Measurements from ENCODE around the gene PPP2R3B.

The PPP2R3B gene

GRCh38 chrX:314049-314448, 72.7 kb downstream of the PPP2R3B start:
- no peak for DNase-seq (ENCODE audit: low spot score)
- in situ Hi-C loops (cut with MboI; ENCODE audit: low sequenced_read_pairs, unreplicated experiment): no loop called here
- no peak for TF ChIP-seq CTCF (IDR thresholded peaks at IDR 0.05; ENCODE audit: borderline replicate concordance, control extremely low read depth, extremely low read depth, insufficient read depth, missing control alignments)

GRCh38 chrX:313546-313945, 73.2 kb downstream of the PPP2R3B start:
- in situ Hi-C loops (cut with MboI; ENCODE audit: low sequenced_read_pairs, unreplicated experiment): no loop called here
- TF ChIP-seq CTCF (IDR thresholded peaks at IDR 0.05; ENCODE audit: borderline replicate concordance, control extremely low read depth, extremely low read depth, insufficient read depth, missing control alignments): no peak
- no peak for DNase-seq (ENCODE audit: low spot score)

- TF ChIP-seq CTCF (IDR thresholded peaks at IDR 0.05; ENCODE audit: borderline replicate concordance, control extremely low read depth, extremely low read depth, insufficient read depth, missing control alignments): no peak
- in situ Hi-C loops (cut with MboI; ENCODE audit: low sequenced_read_pairs, unreplicated experiment): no loop called here
- no peak for DNase-seq (ENCODE audit: low spot score)
Measured at GRCh38 chrX:312621-313331, 73.9 kb downstream of the PPP2R3B start.

- no peak for TF ChIP-seq CTCF (IDR thresholded peaks at IDR 0.05; ENCODE audit: borderline replicate concordance, control extremely low read depth, extremely low read depth, insufficient read depth, missing control alignments)
- in situ Hi-C loops (cut with MboI; ENCODE audit: low sequenced_read_pairs, unreplicated experiment): no loop called here
- DNase-seq (ENCODE audit: low spot score): no peak
Measured at GRCh38 chrX:311156-312129, 75.3 kb downstream of the PPP2R3B start.

GRCh38 chrX:310621-311155, 76.0 kb downstream of the PPP2R3B start:
- TF ChIP-seq CTCF (IDR thresholded peaks at IDR 0.05; ENCODE audit: borderline replicate concordance, control extremely low read depth, extremely low read depth, insufficient read depth, missing control alignments): no peak
- DNase-seq (ENCODE audit: low spot score): no peak
- in situ Hi-C loops (cut with MboI; ENCODE audit: low sequenced_read_pairs, unreplicated experiment): no loop called here

DNA sequence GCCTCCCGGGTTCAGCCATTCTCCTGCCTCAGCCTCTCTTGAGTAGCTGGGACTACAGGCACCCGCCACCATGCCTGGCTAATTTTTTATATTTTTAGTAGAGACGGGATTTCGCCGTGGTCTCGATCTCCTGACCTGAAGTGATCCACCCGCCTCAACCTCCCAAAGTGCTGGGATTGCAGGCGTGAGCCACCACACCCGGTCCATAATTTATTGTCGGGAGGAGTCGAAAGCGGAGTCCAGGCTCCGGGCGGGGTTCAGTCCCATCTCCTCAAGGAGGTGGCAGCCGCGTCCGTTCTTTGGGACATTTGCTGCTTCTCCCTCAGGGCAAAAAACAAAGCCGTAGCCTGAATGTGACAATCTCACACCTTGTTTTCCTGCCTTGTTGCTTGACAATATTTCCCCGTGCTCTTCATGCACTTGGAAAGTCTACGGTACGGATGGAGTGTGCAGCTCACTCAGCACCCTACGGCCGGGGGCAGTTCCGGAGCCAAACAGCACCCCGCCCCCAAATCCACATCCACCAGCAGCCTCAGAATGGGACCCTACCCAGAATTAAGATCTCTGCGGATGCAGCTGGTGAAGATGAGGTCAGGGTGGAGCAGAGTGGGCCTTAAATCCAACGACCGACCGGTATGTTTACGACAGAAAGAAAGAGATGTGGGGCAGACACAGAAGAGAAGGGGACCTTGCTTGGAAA, 77.7 kb downstream of the PPP2R3B start:
- in situ Hi-C loops (cut with MboI; ENCODE audit: low sequenced_read_pairs, unreplicated experiment): no loop called here
- no peak for DNase-seq (ENCODE audit: low spot score)
- no peak for TF ChIP-seq CTCF (IDR thresholded peaks at IDR 0.05; ENCODE audit: borderline replicate concordance, control extremely low read depth, extremely low read depth, insufficient read depth, missing control alignments)

All from GM13976 (cell line).